ENCODE results near the gene CCDC3. TPM values are rescaled to one million over a fixed set of nuclear protein-coding genes. Genes with fewer than 3 reads are reported as not detected.

CCDC3 gene
- polyA plus RNA-seq, 1 of the 3 experiments (the other 2 are of a cell fraction) = 0.02 TPM

- ChIA-PET CTCF (no interaction called here), POLR2A (no interaction called here)
- WGBS (ENCODE audit: low lambda C conversion rate) = 64% methylated on average over 5 of the region's 5 CpGs
- TF ChIP-seq PBX3 (IDR thresholded peaks at IDR 0.05) (no peak), RAD21 (IDR thresholded peaks at IDR 0.05; ENCODE audit: low read length) (no peak), EZH2phosphoT487 (IDR thresholded peaks at IDR 0.05; ENCODE audit: borderline replicate concordance, low read depth) (no peak), CTCF (IDR thresholded peaks at IDR 0.05) (no peak), NRF1 (IDR thresholded peaks at IDR 0.05; ENCODE audit: low read depth, low read length) (no peak), MXI1 (IDR thresholded peaks at IDR 0.05; ENCODE audit: low read depth, low read length) (no peak)
- Histone ChIP-seq H3K79me2 (ENCODE audit: insufficient read depth) (no peaks in the 10 kb centered on the region), H3K36me3 (replicated peaks in 1 of 2; ENCODE audit: control insufficient read depth in 1 of 2, insufficient read depth in 2 of 2, low read length in 1 of 2) (no peaks in the 10 kb centered on the region), H3K27ac (ENCODE audit: low read depth in 2 of 2, low read length in 1 of 2) (no peak overlapping the region), H3K9ac (no peak overlapping the region), H3F3A (replicated peaks; ENCODE audit: insufficient read depth) (no peaks in the 10 kb centered on the region), H3K4me2 (no peak overlapping the region), H3K9me2 (no peaks in the 10 kb centered on the region), H3K9me3 (peaks cover 5% of the 10 kb centered on the region; the same call in 1 of the 2 replicates), H3K4me3 (ENCODE audit: low read depth in 2 of 2, low read length in 1 of 2) (no peak overlapping the region), H3K27me3 (ENCODE audit: insufficient read depth) (no peaks in the 10 kb centered on the region), H2AFZ (ENCODE audit: low read depth) (no peak overlapping the region), H3K4me1 (ENCODE audit: control insufficient read depth in 1 of 2, insufficient read depth in 2 of 2, low read depth in 1 of 2, low read length in 1 of 2) (no peaks in the 10 kb centered on the region; a peak in 1 of 4 replicates), H4K20me1 (ENCODE audit: insufficient read depth) (no peaks in the 10 kb centered on the region)
- no peak for DNase-seq
Measured at GRCh38 chr10:12966067-12966466, 35.4 kb downstream of the CCDC3 start.

GRCh38 chr10:12965571-12965970, 35.9 kb downstream of the CCDC3 start:
- peaks cover 5% of the 10 kb centered on the region; the same call in 1 of the 2 replicates for H3K9me3 ChIP-seq
- H3F3A ChIP-seq (replicated peaks; ENCODE audit: insufficient read depth) = no peaks in the 10 kb centered on the region
- no peaks in the 10 kb centered on the region for H3K79me2 ChIP-seq (ENCODE audit: insufficient read depth)
- no peaks in the 10 kb centered on the region for H4K20me1 ChIP-seq (ENCODE audit: insufficient read depth)
- no peak overlapping the region for H2AFZ ChIP-seq (ENCODE audit: low read depth)
- WGBS (ENCODE audit: low lambda C conversion rate) = 21% methylated on average over 4 of the region's 4 CpGs
- POLR2A ChIA-PET = no interaction called here
- no peak overlapping the region for H3K4me2 ChIP-seq
- CTCF ChIA-PET = no interaction called here
- no peaks in the 10 kb centered on the region for H3K9me2 ChIP-seq
- no peak overlapping the region for H3K9ac ChIP-seq
- peaks cover 0 to 4% of the 10 kb centered on the region in 2 experiments; a peak in 1 of 4 replicates for H3K4me1 ChIP-seq (ENCODE audit: control insufficient read depth in 1 of 2, insufficient read depth in 2 of 2, low read depth in 1 of 2, low read length in 1 of 2)
- H3K36me3 ChIP-seq (replicated peaks in 1 of 2; ENCODE audit: control insufficient read depth in 1 of 2, insufficient read depth in 2 of 2, low read length in 1 of 2) = no peaks in the 10 kb centered on the region
- no peak for TF ChIP-seq JUND (IDR thresholded peaks at IDR 0.05)
- no peak for TF ChIP-seq EP300 (IDR thresholded peaks at IDR 0.05; ENCODE audit: borderline replicate concordance in 1 of 2, low read depth in 1 of 2, low read length in 1 of 2)
- TF ChIP-seq RXRA (IDR thresholded peaks at IDR 0.05; ENCODE audit: borderline replicate concordance, low read depth) = no peak
- TF ChIP-seq TCF12 (IDR thresholded peaks at IDR 0.05) = no peak
- TF ChIP-seq ZBTB33 (IDR thresholded peaks at IDR 0.05; ENCODE audit: borderline replicate concordance, low read depth) = no peak
- TF ChIP-seq CHD2 (IDR thresholded peaks at IDR 0.05; ENCODE audit: low read length, partially characterized antibody) = no peak
- no peak for TF ChIP-seq EZH2phosphoT487 (IDR thresholded peaks at IDR 0.05; ENCODE audit: borderline replicate concordance, low read depth)
- no peak for TF ChIP-seq YY1 (IDR thresholded peaks at IDR 0.05; ENCODE audit: low read depth)
- TF ChIP-seq GABPA (IDR thresholded peaks at IDR 0.05; ENCODE audit: low read depth) = no peak
- TF ChIP-seq ELF1 (IDR thresholded peaks at IDR 0.05) = no peak
- TF ChIP-seq USF1 (IDR thresholded peaks at IDR 0.05; ENCODE audit: borderline replicate concordance, low read depth) = no peak
- TF ChIP-seq IRF3 (IDR thresholded peaks at IDR 0.05; ENCODE audit: low read depth, low read length) = no peak
- no peak for TF ChIP-seq NFIC (IDR thresholded peaks at IDR 0.05; ENCODE audit: borderline replicate concordance)
- DNase-seq = no peak
- no peak overlapping the region for H3K27ac ChIP-seq (ENCODE audit: low read depth in 2 of 2, low read length in 1 of 2)
- H3K4me3 ChIP-seq (ENCODE audit: low read depth in 2 of 2, low read length in 1 of 2) = no peak overlapping the region
- no peaks in the 10 kb centered on the region for H3K27me3 ChIP-seq (ENCODE audit: insufficient read depth)

Data from SK-N-SH (cell line).